ENCODE data around the gene PROKR2.

PROKR2 gene

DNA sequence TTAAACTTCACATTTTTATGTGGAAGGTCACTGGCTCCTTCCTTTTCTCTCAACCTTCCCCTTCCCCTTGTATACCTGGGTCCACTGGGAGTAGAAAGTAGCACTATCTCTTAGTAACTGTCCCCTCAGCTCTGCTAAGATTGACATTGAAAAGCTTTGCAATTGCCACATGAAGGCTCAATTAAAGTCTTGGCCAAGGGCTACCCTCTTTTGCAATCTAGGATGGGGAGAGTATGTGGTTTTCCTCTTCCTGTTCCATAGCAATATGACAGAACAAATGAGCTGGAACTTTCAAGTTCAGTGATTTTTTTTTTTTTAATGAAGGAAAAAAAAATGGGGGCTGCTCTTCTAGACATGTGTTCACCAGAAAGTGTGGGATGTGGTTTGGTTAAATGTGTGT lies 37.1 kb downstream of the PROKR2 start:
- Histone ChIP-seq H3K36me3 (ENCODE audit: control insufficient read depth in 1 of 2, insufficient read depth in 2 of 2, low read length in 2 of 2) (no peaks in the 10 kb centered on the region), H3K27ac (ENCODE audit: low read length) (no peak overlapping the region), H3K4me1 (ENCODE audit: control insufficient read depth in 1 of 2, insufficient read depth in 2 of 2, low read length in 2 of 2) (no peaks in the 10 kb centered on the region), H3K9me3 (ENCODE audit: control insufficient read depth in 1 of 2, low read length in 2 of 2) (no peaks in the 10 kb centered on the region), H3K4me3 (ENCODE audit: low read depth in 1 of 2, low read length in 2 of 2) (no peak overlapping the region), H3K27me3 (ENCODE audit: low read depth, low read length) (no peaks in the 10 kb centered on the region)

DNA sequence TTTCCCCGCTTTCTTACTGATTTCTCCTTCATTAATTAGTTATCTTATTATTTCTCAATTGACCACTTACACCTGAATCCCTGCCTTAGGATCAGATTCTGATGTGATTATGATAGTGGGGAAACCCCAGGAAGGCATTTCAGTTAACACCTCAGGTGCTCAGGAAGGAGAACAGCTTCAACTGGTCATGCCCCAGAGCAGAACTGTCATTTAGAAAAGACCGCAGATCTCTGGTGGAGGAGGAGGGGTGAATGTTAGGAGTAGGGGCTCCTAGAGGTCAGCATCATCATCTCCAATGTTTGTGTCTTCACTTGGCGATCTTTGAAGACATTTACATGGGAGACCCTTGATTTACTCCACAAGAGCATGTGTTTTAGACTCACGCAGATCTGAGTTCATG lies 44.5 kb downstream of the PROKR2 start:
- Histone ChIP-seq H3K9me3 (ENCODE audit: control insufficient read depth in 1 of 2, low read length in 2 of 2) (no peaks in the 10 kb centered on the region), H3K36me3 (ENCODE audit: control insufficient read depth in 1 of 2, insufficient read depth in 2 of 2, low read length in 2 of 2) (no peaks in the 10 kb centered on the region), H3K4me1 (ENCODE audit: control insufficient read depth in 1 of 2, insufficient read depth in 2 of 2, low read length in 2 of 2) (no peaks in the 10 kb centered on the region), H3K27ac (ENCODE audit: low read length) (no peak overlapping the region), H3K27me3 (ENCODE audit: low read depth, low read length) (no peaks in the 10 kb centered on the region), H3K4me3 (ENCODE audit: low read depth in 1 of 2, low read length in 2 of 2) (no peak overlapping the region)

DNA sequence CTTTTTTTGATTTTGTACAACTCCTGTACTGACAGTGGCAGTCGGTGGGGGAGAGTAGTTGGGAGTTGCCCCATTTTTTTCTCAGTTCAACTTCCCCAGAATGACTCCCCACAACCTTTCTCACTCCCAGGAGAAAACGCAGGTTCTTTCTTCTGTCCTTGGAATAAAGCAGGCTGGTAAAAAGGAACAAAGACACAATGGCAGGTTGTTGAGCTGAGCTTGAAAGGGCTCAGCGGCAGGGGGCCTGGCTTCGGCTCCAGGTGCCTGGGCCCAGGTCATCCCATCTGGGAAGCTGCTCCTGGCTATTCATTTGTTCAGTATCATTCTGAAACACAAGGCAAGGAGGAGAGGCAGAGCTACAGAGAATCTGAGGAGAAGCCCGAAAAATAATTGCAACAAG lies 46.2 kb downstream of the PROKR2 start:
- H3K4me1 ChIP-seq (ENCODE audit: control insufficient read depth in 1 of 2, insufficient read depth in 2 of 2, low read length in 2 of 2) = no peaks in the 10 kb centered on the region
- H3K27ac ChIP-seq (ENCODE audit: low read length) = no peak overlapping the region
- no peaks in the 10 kb centered on the region for H3K27me3 ChIP-seq (ENCODE audit: low read depth, low read length)
- no peaks in the 10 kb centered on the region for H3K36me3 ChIP-seq (ENCODE audit: control insufficient read depth in 1 of 2, insufficient read depth in 2 of 2, low read length in 2 of 2)
- H3K9me3 ChIP-seq (ENCODE audit: control insufficient read depth in 1 of 2, low read length in 2 of 2) = no peaks in the 10 kb centered on the region
- H3K4me3 ChIP-seq (ENCODE audit: low read depth in 1 of 2, low read length in 2 of 2) = no peak overlapping the region

DNA sequence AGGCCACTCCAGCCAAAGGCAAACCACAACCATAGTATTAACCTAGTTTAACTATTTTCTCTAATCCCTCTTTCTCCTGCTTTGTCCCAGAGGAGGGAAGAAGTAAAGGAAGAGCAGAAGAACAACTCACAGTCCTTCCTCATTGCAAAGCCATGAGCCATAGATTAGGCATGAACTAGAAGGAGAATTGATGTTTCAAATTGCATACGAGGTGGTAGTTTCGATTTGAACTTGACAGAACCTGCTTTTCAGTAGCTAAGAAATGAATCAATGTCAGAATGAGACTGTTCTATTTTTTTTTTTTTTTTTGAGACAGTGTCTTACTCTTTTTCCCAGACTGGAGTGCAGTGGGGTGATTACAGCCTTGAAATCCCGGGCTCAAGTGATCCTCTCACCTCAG lies 48.3 kb downstream of the PROKR2 start:
- Histone ChIP-seq H3K4me3 (ENCODE audit: low read depth in 1 of 2, low read length in 2 of 2) (no peak overlapping the region), H3K4me1 (ENCODE audit: control insufficient read depth in 1 of 2, insufficient read depth in 2 of 2, low read length in 2 of 2) (no peaks in the 10 kb centered on the region), H3K36me3 (ENCODE audit: control insufficient read depth in 1 of 2, insufficient read depth in 2 of 2, low read length in 2 of 2) (no peaks in the 10 kb centered on the region), H3K9me3 (ENCODE audit: control insufficient read depth in 1 of 2, low read length in 2 of 2) (no peaks in the 10 kb centered on the region), H3K27ac (ENCODE audit: low read length) (no peak overlapping the region), H3K27me3 (ENCODE audit: low read depth, low read length) (no peaks in the 10 kb centered on the region)

DNA sequence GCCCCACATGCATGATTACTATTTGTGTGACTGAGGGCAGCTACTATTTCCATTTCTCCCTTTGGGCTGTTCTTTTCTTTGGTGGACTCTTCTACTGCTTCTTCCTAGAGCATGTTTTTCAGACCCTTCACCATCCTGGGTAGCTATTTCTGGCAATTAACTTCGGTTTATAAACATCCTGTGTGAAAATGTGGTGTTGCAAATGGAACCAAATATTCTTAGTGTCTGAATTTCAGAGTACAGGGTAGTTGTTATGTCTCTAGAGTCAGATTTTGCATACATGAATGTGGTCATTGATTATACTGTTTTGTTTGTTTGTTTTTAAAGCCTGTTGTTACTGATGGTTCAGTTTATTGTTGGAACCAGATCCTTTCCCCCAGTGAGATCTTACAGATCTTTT lies 49.7 kb downstream of the PROKR2 start:
- H3K9me3 ChIP-seq (ENCODE audit: control insufficient read depth in 1 of 2, low read length in 2 of 2) = no peaks in the 10 kb centered on the region
- H3K27ac ChIP-seq (ENCODE audit: low read length) = no peak overlapping the region
- no peaks in the 10 kb centered on the region for H3K4me1 ChIP-seq (ENCODE audit: control insufficient read depth in 1 of 2, insufficient read depth in 2 of 2, low read length in 2 of 2)
- no peaks in the 10 kb centered on the region for H3K27me3 ChIP-seq (ENCODE audit: low read depth, low read length)
- H3K36me3 ChIP-seq (ENCODE audit: control insufficient read depth in 1 of 2, insufficient read depth in 2 of 2, low read length in 2 of 2) = no peaks in the 10 kb centered on the region
- no peak overlapping the region for H3K4me3 ChIP-seq (ENCODE audit: low read depth in 1 of 2, low read length in 2 of 2)
